Measurements from ENCODE around the gene IL22RA2.

DNA sequence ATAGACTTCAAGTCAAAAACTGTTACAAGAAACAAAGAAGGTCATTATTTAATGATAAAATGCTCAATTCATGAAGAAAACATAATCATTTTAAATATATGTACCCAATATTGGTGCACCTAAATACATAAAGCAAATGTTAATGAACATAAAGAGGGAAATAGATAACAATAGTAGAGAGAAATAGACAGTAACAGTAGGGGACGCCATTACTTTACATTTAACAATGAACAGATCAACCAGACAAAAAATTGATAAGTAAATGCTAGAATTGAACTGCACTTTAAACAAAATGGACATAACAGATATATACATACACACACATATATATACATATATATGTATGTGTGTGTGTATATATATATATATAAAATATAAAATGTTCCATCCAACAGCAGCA, 37.4 kb downstream of the IL22RA2 start:
- TF ChIP-seq, protein P1, sequence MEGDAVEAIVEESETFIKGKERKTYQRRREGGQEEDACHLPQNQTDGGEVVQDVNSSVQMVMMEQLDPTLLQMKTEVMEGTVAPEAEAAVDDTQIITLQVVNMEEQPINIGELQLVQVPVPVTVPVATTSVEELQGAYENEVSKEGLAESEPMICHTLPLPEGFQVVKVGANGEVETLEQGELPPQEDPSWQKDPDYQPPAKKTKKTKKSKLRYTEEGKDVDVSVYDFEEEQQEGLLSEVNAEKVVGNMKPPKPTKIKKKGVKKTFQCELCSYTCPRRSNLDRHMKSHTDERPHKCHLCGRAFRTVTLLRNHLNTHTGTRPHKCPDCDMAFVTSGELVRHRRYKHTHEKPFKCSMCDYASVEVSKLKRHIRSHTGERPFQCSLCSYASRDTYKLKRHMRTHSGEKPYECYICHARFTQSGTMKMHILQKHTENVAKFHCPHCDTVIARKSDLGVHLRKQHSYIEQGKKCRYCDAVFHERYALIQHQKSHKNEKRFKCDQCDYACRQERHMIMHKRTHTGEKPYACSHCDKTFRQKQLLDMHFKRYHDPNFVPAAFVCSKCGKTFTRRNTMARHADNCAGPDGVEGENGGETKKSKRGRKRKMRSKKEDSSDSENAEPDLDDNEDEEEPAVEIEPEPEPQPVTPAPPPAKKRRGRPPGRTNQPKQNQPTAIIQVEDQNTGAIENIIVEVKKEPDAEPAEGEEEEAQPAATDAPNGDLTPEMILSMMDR (IDR thresholded peaks at IDR 0.05) = no peak
- no peak for TF ChIP-seq POLR2A (IDR thresholded peaks at IDR 0.05)
